NCI-H2081 treated with DMSO at 0.1 percent for 48 hours (cell line): ENCODE data around the gene PBRM1.
"Not testable (repeated sequence)": the region's sequence is repeated elsewhere in the genome, so short reads cannot be mapped to it uniquely, and the experiment has no call there.

Source experiments
- DNase-seq: peaks from one replicate; lab custom pipeline; 2025; lab: John Stamatoyannopoulos, UW

The PBRM1 gene

GRCh38 chr3:52704611-52705437, 19.1 kb upstream of the PBRM1 start:
- DNase-seq = no peak

GRCh38 chr3:52703341-52703740, 17.6 kb upstream of the PBRM1 start:
- DNase-seq = no peak

GRCh38 chr3:52697632-52697965, 11.9 kb upstream of the PBRM1 start:
- DNase-seq = no peak

GRCh38 chr3:52696830-52697631, 11.3 kb upstream of the PBRM1 start:
- DNase-seq = no peak

- DNase-seq = no peak
Measured at GRCh38 chr3:52695798-52696671, 10.3 kb upstream of the PBRM1 start.

GRCh38 chr3:52694528-52695189, 8.9 kb upstream of the PBRM1 start:
- DNase-seq = no peak

GRCh38 chr3:52693071-52693470, 7.4 kb upstream of the PBRM1 start:
- no peak for DNase-seq

GRCh38 chr3:52690560-52690959, 4.8 kb upstream of the PBRM1 start:
- DNase-seq = no peak

- no peak for DNase-seq
Measured at GRCh38 chr3:52689151-52689550, 3.4 kb upstream of the PBRM1 start.

- DNase-seq = no peak
Measured at GRCh38 chr3:52688266-52688665, 2.6 kb upstream of the PBRM1 start.

GRCh38 chr3:52685285-52685708, 416 bp downstream of the PBRM1 start:
- peak; percentile 31 for DNase-seq

GRCh38 chr3:52684184-52684583, 1.5 kb downstream of the PBRM1 start:
- DNase-seq = no peak

- no peak for DNase-seq
Measured at GRCh38 chr3:52683611-52684010, 2.1 kb downstream of the PBRM1 start.

GRCh38 chr3:52682016-52682415, 3.7 kb downstream of the PBRM1 start:
- no peak for DNase-seq

GRCh38 chr3:52681596-52681995, 4.1 kb downstream of the PBRM1 start:
- no peak for DNase-seq

- no peak for DNase-seq
Measured at GRCh38 chr3:52679811-52680210, 5.9 kb downstream of the PBRM1 start.

- no peak for DNase-seq
Measured at GRCh38 chr3:52679199-52679538, 6.5 kb downstream of the PBRM1 start.

GRCh38 chr3:52678265-52679198, 7.2 kb downstream of the PBRM1 start:
- no peak for DNase-seq

GRCh38 chr3:52676201-52676600, 9.5 kb downstream of the PBRM1 start:
- not testable (repeated sequence) for DNase-seq

GRCh38 chr3:52671676-52672075, 14.0 kb downstream of the PBRM1 start:
- no peak for DNase-seq
